H9 (cell line): ENCODE results near the gene SMIM23. TPM values are rescaled to one million over a fixed set of nuclear protein-coding genes. Genes with fewer than 3 reads are reported as not detected.

ENCODE experiments used
- DNase-seq: peaks from one replicate; pipeline ENCODE4 v3.0.0-alpha.2; 2017
- H2AFZ ChIP-seq: one replicate; pipeline ENCODE4 v1.6.1; 2013; ENCODE audit warnings: mild to moderate bottlenecking, low read length, control low read depth, moderate library complexity
- H2AK5ac ChIP-seq: 2 replicates; pipeline ENCODE4 v1.6.1; 2013; ENCODE audit warnings: low read length, control low read depth, mixed read lengths; ENCODE audit not compliant: insufficient read length
- H2BK120ac ChIP-seq: one replicate; pipeline ENCODE4 v1.6.1; 2013; ENCODE audit warnings: low read depth, mild to moderate bottlenecking, low read length, control low read depth, inconsistent platforms; ENCODE audit not compliant: poor library complexity, severe bottlenecking
- H2BK12ac ChIP-seq: 2 replicates; pipeline ENCODE4 v1.6.1; 2013; ENCODE audit warnings: low read length, control low read depth, mixed read lengths, low read depth; ENCODE audit not compliant: insufficient read length
- H2BK15ac ChIP-seq: 2 replicates; pipeline ENCODE4 v1.6.1; 2013; ENCODE audit warnings: low read depth, low read length, control low read depth
- H2BK20ac ChIP-seq: one replicate; pipeline ENCODE4 v1.6.1; 2013; ENCODE audit warnings: low read depth, mild to moderate bottlenecking, low read length, control low read depth, inconsistent platforms; ENCODE audit not compliant: poor library complexity, severe bottlenecking
- H2BK5ac ChIP-seq: 2 replicates; pipeline ENCODE4 v1.6.1; 2013; ENCODE audit warnings: low read length, control low read depth, mixed read lengths; ENCODE audit not compliant: insufficient read length
- H3K14ac ChIP-seq: 2 replicates; pipeline ENCODE4 v1.6.1; 2013; ENCODE audit warnings: low read length, control low read depth; ENCODE audit not compliant: insufficient read depth
- H3K18ac ChIP-seq: 2 replicates; pipeline ENCODE4 v1.6.1; 2013; ENCODE audit warnings: low read depth, mild to moderate bottlenecking, mixed read lengths, low read length, control low read depth; ENCODE audit not compliant: insufficient read length
- H3K23ac ChIP-seq: 2 replicates; pipeline ENCODE4 v1.6.1; 2013; ENCODE audit warnings: low read length, control low read depth, mixed read lengths, low read depth; ENCODE audit not compliant: insufficient read length
- H3K23me2 ChIP-seq: 2 replicates; pipeline ENCODE4 v1.6.1; 2013; ENCODE audit warnings: low read depth, mild to moderate bottlenecking, mixed read lengths, low read length, control low read depth; ENCODE audit not compliant: insufficient read length, poor library complexity, severe bottlenecking
- H3K27ac ChIP-seq: 2 replicates; pipeline ENCODE4 v1.5.1; 2013; ENCODE audit warnings: low read length, control low read depth, mixed read lengths, low read depth; ENCODE audit not compliant: insufficient read length
- H3K27me3 ChIP-seq: 2 replicates; pipeline ENCODE4 v1.6.1; 2013; ENCODE audit warnings: low read length, control low read depth, inconsistent platforms; ENCODE audit not compliant: insufficient read depth
- H3K4ac ChIP-seq: 2 replicates; pipeline ENCODE4 v1.6.1; 2013; ENCODE audit warnings: low read depth, mild to moderate bottlenecking, control low read depth, inconsistent platforms, low read length, moderate library complexity
- H3K4me1 ChIP-seq: 2 replicates; pipeline ENCODE4 v1.6.1; 2013; ENCODE audit warnings: low read length, control low read depth, inconsistent platforms; ENCODE audit not compliant: insufficient read depth
- H3K4me2 ChIP-seq: 2 replicates; pipeline ENCODE4 v1.6.1; 2013; ENCODE audit warnings: low read length, control low read depth, mixed read lengths; ENCODE audit not compliant: insufficient read length, insufficient read depth
- H3K56ac ChIP-seq: 2 replicates; pipeline ENCODE4 v1.6.1; 2013; ENCODE audit warnings: low read depth, mild to moderate bottlenecking, mixed read lengths, low read length, control low read depth; ENCODE audit not compliant: insufficient read length
- H3K79me1 ChIP-seq: 2 replicates; pipeline ENCODE4 v1.6.1; 2013; ENCODE audit warnings: low read depth, mild to moderate bottlenecking, moderate library complexity, low read length, control low read depth, inconsistent platforms; ENCODE audit not compliant: insufficient read depth, poor library complexity, severe bottlenecking
- H3K79me2 ChIP-seq: 2 replicates; pipeline ENCODE4 v1.6.1; 2013; ENCODE audit warnings: low read length, control low read depth, inconsistent platforms; ENCODE audit not compliant: insufficient read depth
- H3K9ac ChIP-seq: 2 replicates; pipeline ENCODE4 v1.6.1; 2013; ENCODE audit warnings: low read length, control low read depth, mixed read lengths; ENCODE audit not compliant: insufficient read length; ENCODE audit errors: extremely low read depth
- H3K9me3 ChIP-seq: one replicate; pipeline ENCODE4 v1.6.1; 2013; ENCODE audit warnings: low read depth, low read length, inconsistent platforms; ENCODE audit not compliant: control insufficient read depth
- H3T11ph ChIP-seq: one replicate; pipeline ENCODE4 v1.6.1; 2013; ENCODE audit warnings: mild to moderate bottlenecking, low read length, control low read depth, inconsistent platforms
- H4K20me1 ChIP-seq: one replicate; pipeline ENCODE4 v1.6.1; 2013; ENCODE audit not compliant: control insufficient read depth, insufficient read length, insufficient read depth
- H4K5ac ChIP-seq: 2 replicates; pipeline ENCODE4 v1.6.1; 2013; ENCODE audit warnings: low read depth, mild to moderate bottlenecking, mixed read lengths, low read length, control low read depth; ENCODE audit not compliant: insufficient read length
- H4K8ac ChIP-seq: replicated peaks from 2 replicates; pipeline ENCODE4 v1.6.1; 2013; ENCODE audit warnings: low read length, control low read depth, mixed read lengths, low read depth; ENCODE audit not compliant: insufficient read length
- H4K91ac ChIP-seq: 2 replicates; pipeline ENCODE4 v1.6.1; 2013; ENCODE audit warnings: low read depth, mild to moderate bottlenecking, moderate library complexity, mixed read lengths, low read length, control low read depth; ENCODE audit not compliant: insufficient read length
- H3K27ac Mint-ChIP-seq, 3 experiments: 2 replicates in 2 of 3; 3 replicates in 1 of 3; pipeline ENCODE4 v1.8.0; 2020 to 2021; ENCODE audit warnings: mixed read lengths in 3 of 3, mild to moderate bottlenecking in 1 of 3, moderate library complexity in 1 of 3
- H3K27me3 Mint-ChIP-seq: 2 replicates; pipeline ENCODE4 v1.8.0; 2021; ENCODE audit warnings: low read depth, mild to moderate bottlenecking, moderate library complexity, mixed read lengths
- H3K36me3 Mint-ChIP-seq, 3 experiments: 2 replicates in 2 of 3; 3 replicates in 1 of 3; pipeline ENCODE4 v1.8.0; 2020 to 2021; ENCODE audit warnings: low read depth in 3 of 3, mixed read lengths in 3 of 3; ENCODE audit not compliant: insufficient read depth in 1 of 3
- H3K4me1 Mint-ChIP-seq, 2 experiments: 2 replicates each; pipeline ENCODE4 v1.8.0; 2020; ENCODE audit warnings: mixed read lengths in 2 of 2
- H3K4me3 Mint-ChIP-seq, 2 experiments: 2 replicates in 1 of 2; 3 replicates in 1 of 2; pipeline ENCODE4 v1.8.0; 2020 to 2021; ENCODE audit warnings: mild to moderate bottlenecking in 2 of 2, mixed read lengths in 2 of 2, moderate library complexity in 1 of 2
- H3K9me3 Mint-ChIP-seq, 2 experiments: 2 replicates in 1 of 2; 3 replicates in 1 of 2; pipeline ENCODE4 v1.8.0; 2020; ENCODE audit warnings: mild to moderate bottlenecking in 2 of 2, mixed read lengths in 2 of 2, moderate library complexity in 1 of 2
- CTCF ChIP-seq: fragments of 200-600 bp; sonication (generic); conservative IDR thresholded peaks from 3 replicates; pipeline ENCODE4 v1.8.0; 2021; ENCODE audit warnings: antibody characterized with exemption, mild to moderate bottlenecking
- WGBS: extraction: QIAGEN DNeasy Blood & Tissue Kit; methylation state at CpG from one replicate; pipeline ENCODE4 v1.1.7; 2013; ENCODE audit warnings: missing lambda C conversion rate, low lambda C conversion rate, mixed read lengths; ENCODE audit not compliant: insufficient read length; ENCODE audit errors: extremely low coverage; 5-methylcytosine and 5-hydroxymethylcytosine counted together
- total RNA-seq: library from RNA; stranded (reverse); gene quantifications from 2 replicates; pipeline ENCODE4 v1.2.1, GENCODE V29; 2021

Gene SMIM23
- total RNA-seq, 1 experiment from 2014 or later: not detected

- Histone ChIP-seq H3K9ac (no peak overlapping the region), H3K4ac (no peak overlapping the region), H3K9me3 (no peaks in the 10 kb centered on the region), H3K27ac (no peak overlapping the region), H3K27me3 (no peaks in the 10 kb centered on the region), H2BK12ac (no peak overlapping the region), H2AFZ (no peak overlapping the region), H3K23ac (no peak overlapping the region), H4K8ac (no peak overlapping the region), H3K23me2 (no peaks in the 10 kb centered on the region), H2BK5ac (no peak overlapping the region), H4K91ac (no peak overlapping the region), H2AK5ac (no peak overlapping the region), H3K18ac (no peak overlapping the region), H3K4me1 (peaks cover 3% of the 10 kb centered on the region), H4K20me1 (no peaks in the 10 kb centered on the region), H4K5ac (no peak overlapping the region), H3K56ac (no peak overlapping the region), H3K79me1 (no peaks in the 10 kb centered on the region), H2BK15ac (no peak overlapping the region), H3K79me2 (no peaks in the 10 kb centered on the region), H3K4me2 (no peak overlapping the region), H3K14ac (no peak overlapping the region), H2BK120ac (no peak overlapping the region), H3T11ph (no peak overlapping the region), H2BK20ac (no peak overlapping the region)
- H3K27ac Mint-ChIP-seq: no peak overlapping the region; a peak in 1 of 7 replicates
- no peaks in the 10 kb centered on the region; the same call in none of the 2 replicates for H3K27me3 Mint-ChIP-seq
- peaks cover 0 to 4% (median 2%) of the 10 kb centered on the region in 3 experiments; a peak in 2 of 7 replicates for H3K36me3 Mint-ChIP-seq
- TF ChIP-seq CTCF: no peak
- H3K4me1 Mint-ChIP-seq: peaks cover 10 to 34% of the 10 kb centered on the region in 2 experiments
- no CpG with 5 or more reads among the region's 2 CpGs for WGBS
- DNase-seq: no peak
- no peak overlapping the region for H3K4me3 Mint-ChIP-seq
- peaks cover 0 to 4% of the 10 kb centered on the region in 2 experiments; a peak in 2 of 5 replicates for H3K9me3 Mint-ChIP-seq
Measured at GRCh38 chr5:171840066-171840465, 54.4 kb downstream of the SMIM23 start.

Other genes starting within 250 kb of the SMIM23 start
- gene FBXW11, start 220.8 kb downstream of the SMIM23 start, total RNA-seq: 84.0 and 85.3 TPM in 2 replicates